ENCODE data around the gene PABPN1L. TPM values are rescaled to one million over a fixed set of nuclear protein-coding genes. Genes with fewer than 3 reads are reported as not detected.

The PABPN1L gene
- total RNA-seq, 1 experiment from 2014 or later, result not detected

DNA sequence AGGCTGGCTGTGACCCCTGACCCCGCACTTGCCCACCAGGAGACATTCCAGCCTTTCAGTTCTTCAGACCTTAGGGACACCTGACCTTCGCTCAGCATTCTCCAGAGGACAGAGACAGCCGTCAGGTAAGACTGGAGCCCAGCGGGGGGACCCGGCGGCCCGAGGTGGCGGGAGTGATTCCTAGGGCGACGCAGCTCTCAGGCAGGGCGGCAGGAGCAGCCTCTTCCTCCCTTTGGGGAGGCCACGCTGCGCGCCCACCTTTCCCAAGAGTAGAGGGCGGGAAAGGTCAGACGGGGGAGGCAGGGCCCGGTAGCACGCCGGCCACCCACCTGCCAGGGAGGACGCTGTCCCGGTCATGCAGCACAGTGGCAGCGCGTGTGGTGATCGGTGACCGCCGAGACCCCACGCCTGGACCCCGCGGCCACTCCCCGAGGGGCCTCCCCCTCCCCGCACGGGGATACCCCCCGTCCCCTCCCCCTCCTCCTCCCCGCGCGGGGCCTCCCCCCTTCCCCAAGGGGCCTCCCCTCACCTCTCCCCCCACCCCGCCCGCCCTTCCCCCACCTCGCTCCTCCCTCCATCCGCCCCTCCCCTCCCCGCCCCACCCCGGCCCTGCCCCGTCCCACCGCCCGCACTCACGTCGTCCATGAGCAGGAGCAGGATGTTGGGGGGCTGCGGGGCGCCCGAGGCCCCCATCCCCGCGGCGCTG, 10.2 kb downstream of the PABPN1L start:
- no CpG with 5 or more reads among the region's 53 CpGs for WGBS (ENCODE audit: extremely low coverage, insufficient read length, low lambda C conversion rate)
- no peaks in the 10 kb centered on the region for H3K27me3 ChIP-seq (ENCODE audit: insufficient read depth, low read length)
- H3K9me3 ChIP-seq (ENCODE audit: control insufficient read depth, low read depth, low read length), result no peaks in the 10 kb centered on the region
- no peak overlapping the region for H3K27ac ChIP-seq (ENCODE audit: insufficient read length, low read depth, low read length)
- peaks cover 8% of the 10 kb centered on the region for H3K23me2 ChIP-seq (ENCODE audit: insufficient read length, low read depth, low read length, poor library complexity, severe bottlenecking)
- H3K79me1 ChIP-seq (ENCODE audit: insufficient read depth, low read depth, low read length, poor library complexity, severe bottlenecking), result no peaks in the 10 kb centered on the region
- Mint-ChIP-seq H3K27ac (no peak overlapping the region; a peak in 1 of 7 replicates), H3K36me3 (ENCODE audit: insufficient read depth in 1 of 3, low read depth in 3 of 3) (peaks cover 26 to 42% (median 32%) of the 10 kb centered on the region in 3 experiments), H3K27me3 (ENCODE audit: low read depth) (no peaks in the 10 kb centered on the region), H3K4me1 (peaks cover 9 to 18% of the 10 kb centered on the region in 2 experiments), H3K4me3 (peak overlapping the region; percentile 85 to 96), H3K9me3 (peaks cover 0 to 5% of the 10 kb centered on the region in 2 experiments; a peak in 2 of 5 replicates)
- no peak overlapping the region for H2BK12ac ChIP-seq (ENCODE audit: insufficient read length, low read depth, low read length)
- H2BK20ac ChIP-seq (ENCODE audit: low read depth, low read length, poor library complexity, severe bottlenecking), result no peak overlapping the region
- H3K4me1 ChIP-seq (ENCODE audit: insufficient read depth, low read length), result no peaks in the 10 kb centered on the region
- no peak overlapping the region for H3K4ac ChIP-seq (ENCODE audit: low read depth, low read length)
- H2AFZ ChIP-seq (ENCODE audit: low read length), result no peak overlapping the region
- H3K9ac ChIP-seq (ENCODE audit: extremely low read depth, insufficient read length, low read length), result no peak overlapping the region
- TF ChIP-seq, protein P1, sequence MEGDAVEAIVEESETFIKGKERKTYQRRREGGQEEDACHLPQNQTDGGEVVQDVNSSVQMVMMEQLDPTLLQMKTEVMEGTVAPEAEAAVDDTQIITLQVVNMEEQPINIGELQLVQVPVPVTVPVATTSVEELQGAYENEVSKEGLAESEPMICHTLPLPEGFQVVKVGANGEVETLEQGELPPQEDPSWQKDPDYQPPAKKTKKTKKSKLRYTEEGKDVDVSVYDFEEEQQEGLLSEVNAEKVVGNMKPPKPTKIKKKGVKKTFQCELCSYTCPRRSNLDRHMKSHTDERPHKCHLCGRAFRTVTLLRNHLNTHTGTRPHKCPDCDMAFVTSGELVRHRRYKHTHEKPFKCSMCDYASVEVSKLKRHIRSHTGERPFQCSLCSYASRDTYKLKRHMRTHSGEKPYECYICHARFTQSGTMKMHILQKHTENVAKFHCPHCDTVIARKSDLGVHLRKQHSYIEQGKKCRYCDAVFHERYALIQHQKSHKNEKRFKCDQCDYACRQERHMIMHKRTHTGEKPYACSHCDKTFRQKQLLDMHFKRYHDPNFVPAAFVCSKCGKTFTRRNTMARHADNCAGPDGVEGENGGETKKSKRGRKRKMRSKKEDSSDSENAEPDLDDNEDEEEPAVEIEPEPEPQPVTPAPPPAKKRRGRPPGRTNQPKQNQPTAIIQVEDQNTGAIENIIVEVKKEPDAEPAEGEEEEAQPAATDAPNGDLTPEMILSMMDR (conservative IDR thresholded peaks at IDR 0.05), result no peak
- H3K79me2 ChIP-seq (ENCODE audit: insufficient read depth, low read length), result no peaks in the 10 kb centered on the region
- peak overlapping the region; percentile 73 for H3K4me2 ChIP-seq (ENCODE audit: insufficient read depth, insufficient read length, low read length)
- H4K91ac ChIP-seq (ENCODE audit: insufficient read length, low read depth, low read length), result no peak overlapping the region
- no peak overlapping the region for H3K23ac ChIP-seq (ENCODE audit: insufficient read length, low read depth, low read length)
- H2BK15ac ChIP-seq (ENCODE audit: low read depth, low read length), result no peak overlapping the region
- no peak overlapping the region for H2AK5ac ChIP-seq (ENCODE audit: insufficient read length, low read length)
- no peak overlapping the region; the same call in 1 of the 2 replicates for H3K14ac ChIP-seq (ENCODE audit: insufficient read depth, low read length)
- peak; percentile 59 for DNase-seq
- H3T11ph ChIP-seq (ENCODE audit: low read length), result no peak overlapping the region
- H2BK5ac ChIP-seq (ENCODE audit: insufficient read length, low read length), result no peak overlapping the region
- no peak overlapping the region for H2BK120ac ChIP-seq (ENCODE audit: low read depth, low read length, poor library complexity, severe bottlenecking)
- no peaks in the 10 kb centered on the region for H4K20me1 ChIP-seq (ENCODE audit: control insufficient read depth, insufficient read depth, insufficient read length)
- peak overlapping the region; percentile 64 for H3K18ac ChIP-seq (ENCODE audit: insufficient read length, low read depth, low read length)
- no peak overlapping the region for H4K5ac ChIP-seq (ENCODE audit: insufficient read length, low read depth, low read length)
- H4K8ac ChIP-seq (replicated peaks; ENCODE audit: insufficient read length, low read depth, low read length), result no peak overlapping the region
- no peak overlapping the region for H3K56ac ChIP-seq (ENCODE audit: insufficient read length, low read depth, low read length)
